Testis (tissue), 3 donors: Measurements from ENCODE around the gene POT1. TPM values are rescaled to one million over a fixed set of nuclear protein-coding genes. Genes with fewer than 3 reads are reported as not detected.

Experiments used
- DNase-seq: peaks from one replicate; pipeline ENCODE4 v3.0.0-alpha.2; 2019
- H3K27ac ChIP-seq, 2 donors: fragments of 200-600 bp; sonication (generic); one replicate each; pipeline ENCODE4 v1.5.1; 2019
- H3K27me3 ChIP-seq: fragments of 200-600 bp; sonication (generic); one replicate; pipeline ENCODE4 v1.5.1; 2019
- H3K36me3 ChIP-seq: fragments of 200-600 bp; sonication (generic); one replicate; pipeline ENCODE4 v1.5.1; 2017; ENCODE audit warnings: low read depth; ENCODE audit errors: missing control alignments
- H3K4me1 ChIP-seq: fragments of 200-600 bp; sonication (generic); one replicate; pipeline ENCODE4 v1.5.1; 2019
- H3K4me3 ChIP-seq, 2 donors: fragments of 200-600 bp; sonication (generic); one replicate each; pipeline ENCODE4 v1.5.1; 2017 to 2019
- H3K9me3 ChIP-seq: fragments of 200-600 bp; sonication (generic); one replicate; pipeline ENCODE4 v1.5.1; 2017
- POLR2A ChIP-seq: fragments of 450-650 bp; IDR thresholded peaks from one replicate; pipeline ENCODE4 v1.6.1; 2017; ENCODE audit warnings: antibody characterized with exemption, mild to moderate bottlenecking, moderate library complexity
- WGBS, 2 donors: methylation state at CpG; one replicate each; pipeline ENCODE4 v1.1.5; 2018; 5-methylcytosine and 5-hydroxymethylcytosine counted together
- intact Hi-C: fragments of 100-400 bp; cut with DNase I; formaldehyde crosslinking; loops from one replicate; pipeline ENCODE4 v1.15.1; 2023; ENCODE audit warnings: low total_unique reads
- polyA plus RNA-seq: library from polyadenylated mRNA; stranded (reverse); fragments of 350-450 nt; fragmentation: Illumina TruSeq; extraction: RNeasy Lipid Tissue Mini Kit (QIAGEN cat#74804); gene quantifications from one replicate; pipeline ENCODE4 v1.2.3, GENCODE V29; 2014; ENCODE audit warnings: low read depth, low replicate concordance; ENCODE audit not compliant: insufficient read depth
- total RNA-seq, 2 donors: library from RNA; depleted of rRNA; stranded (reverse); fragments of >200 nt; gene quantifications; one replicate each; pipeline ENCODE4 v1.2.3, GENCODE V29; 2016
- TF ChIP-seq, protein P1 (sequence below), 3 experiments: fragments of 450-650 bp in 2 of 3; fragments of 200-600 bp in 1 of 3; sonication (generic) in 1 of 3; IDR thresholded peaks; one replicate each; pipeline ENCODE4 v1.5.1; 2016 to 2019; ENCODE audit warnings: antibody characterized with exemption in 3 of 3, mild to moderate bottlenecking in 2 of 3, moderate library complexity in 1 of 3

Gene POT1
- total and polyA plus RNA-seq, 3 donors from 2014 or later: 28.9 to 64.3 (median 58.4) TPM

DNA sequence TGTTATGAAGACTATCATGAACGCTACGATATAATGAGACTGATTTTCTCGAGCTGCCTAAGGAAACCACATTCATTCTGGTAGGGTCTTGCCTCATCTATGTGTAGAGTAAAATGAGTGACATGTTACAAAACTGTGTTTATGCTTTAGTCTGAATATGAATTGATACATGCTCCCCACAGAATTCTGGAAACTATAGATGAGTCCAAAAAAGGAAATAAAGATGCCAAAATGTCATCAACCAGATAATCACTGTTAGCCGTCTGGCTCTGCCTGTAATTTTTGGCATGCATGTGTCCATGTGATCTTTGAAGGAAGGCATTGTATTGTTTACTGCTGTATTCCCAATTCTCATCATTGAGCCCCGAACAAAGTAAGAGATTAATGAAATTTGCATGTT is 121.4 kb downstream of the POT1 start:
- 84 to 85% methylated on average over 5 of the region's 5 CpGs for WGBS, 2 donors
- Histone ChIP-seq H3K4me3 (no peak overlapping the region), H3K9me3 (no peaks in the 10 kb centered on the region), H3K27me3 (no peaks in the 10 kb centered on the region), H3K4me1 (no peaks in the 10 kb centered on the region), H3K36me3 (no peaks in the 10 kb centered on the region), H3K27ac (no peak overlapping the region)
- DNase-seq: no peak
- intact Hi-C loops: no loop called here
- TF ChIP-seq, protein P1, sequence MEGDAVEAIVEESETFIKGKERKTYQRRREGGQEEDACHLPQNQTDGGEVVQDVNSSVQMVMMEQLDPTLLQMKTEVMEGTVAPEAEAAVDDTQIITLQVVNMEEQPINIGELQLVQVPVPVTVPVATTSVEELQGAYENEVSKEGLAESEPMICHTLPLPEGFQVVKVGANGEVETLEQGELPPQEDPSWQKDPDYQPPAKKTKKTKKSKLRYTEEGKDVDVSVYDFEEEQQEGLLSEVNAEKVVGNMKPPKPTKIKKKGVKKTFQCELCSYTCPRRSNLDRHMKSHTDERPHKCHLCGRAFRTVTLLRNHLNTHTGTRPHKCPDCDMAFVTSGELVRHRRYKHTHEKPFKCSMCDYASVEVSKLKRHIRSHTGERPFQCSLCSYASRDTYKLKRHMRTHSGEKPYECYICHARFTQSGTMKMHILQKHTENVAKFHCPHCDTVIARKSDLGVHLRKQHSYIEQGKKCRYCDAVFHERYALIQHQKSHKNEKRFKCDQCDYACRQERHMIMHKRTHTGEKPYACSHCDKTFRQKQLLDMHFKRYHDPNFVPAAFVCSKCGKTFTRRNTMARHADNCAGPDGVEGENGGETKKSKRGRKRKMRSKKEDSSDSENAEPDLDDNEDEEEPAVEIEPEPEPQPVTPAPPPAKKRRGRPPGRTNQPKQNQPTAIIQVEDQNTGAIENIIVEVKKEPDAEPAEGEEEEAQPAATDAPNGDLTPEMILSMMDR (IDR thresholded peaks at IDR 0.05): no peak

DNA sequence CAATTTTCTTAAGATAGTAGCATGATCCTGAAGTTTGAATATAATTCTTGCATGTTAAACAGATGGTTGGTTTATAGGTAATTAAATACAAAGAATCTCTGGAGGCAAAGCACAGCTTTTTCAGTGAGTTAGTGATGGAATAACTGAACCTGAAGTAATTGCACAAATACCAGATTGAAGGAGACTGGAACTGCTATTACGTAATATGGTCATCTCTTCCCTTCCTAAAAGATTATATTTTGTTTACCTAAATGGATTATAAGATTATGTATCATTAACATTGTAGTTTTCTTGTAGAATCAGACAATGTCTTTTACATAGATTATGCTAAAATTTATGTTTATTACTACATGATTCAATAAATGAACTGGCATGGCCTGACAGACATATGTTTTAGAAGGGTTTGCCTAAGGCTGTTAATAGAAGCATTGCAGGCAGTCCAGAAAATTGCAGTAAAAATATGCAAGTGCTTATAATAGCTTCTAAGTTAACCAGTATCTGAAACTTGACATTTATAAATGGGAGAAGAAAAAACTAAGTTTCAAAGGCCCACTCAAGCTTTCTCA is 128.2 kb downstream of the POT1 start:
- intact Hi-C loops: no loop called here

DNA sequence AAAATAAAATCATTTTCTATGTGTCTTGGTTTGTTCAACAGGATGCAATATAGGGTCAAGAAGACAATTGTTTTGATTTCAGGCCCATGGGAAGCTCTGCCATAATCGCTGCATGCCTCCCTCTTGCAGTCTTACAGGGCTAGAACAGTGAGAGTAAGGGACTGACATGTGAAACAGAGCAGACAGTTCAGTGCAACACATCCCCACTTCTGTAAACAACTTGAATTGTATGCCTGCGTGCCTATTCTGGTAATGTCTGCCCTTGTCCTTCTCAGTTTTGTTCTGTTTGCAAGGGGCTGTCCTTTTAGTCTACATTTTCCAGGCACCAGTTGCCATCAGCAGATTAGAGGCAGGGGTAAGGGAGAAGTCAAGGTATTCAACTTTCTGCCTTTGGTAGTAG is 129.2 kb downstream of the POT1 start:
- no peak for TF ChIP-seq POLR2A
- TF ChIP-seq, protein P1 (IDR thresholded peaks at IDR 0.05): no peak
- intact Hi-C loops: no loop called here
- no peaks in the 10 kb centered on the region for H3K4me1 ChIP-seq
- H3K27me3 ChIP-seq: no peaks in the 10 kb centered on the region
- 48 to 57% methylated on average over 2 of the region's 2 CpGs for WGBS, 2 donors
- no peak overlapping the region for H3K4me3 ChIP-seq
- no peaks in the 10 kb centered on the region for H3K36me3 ChIP-seq
- H3K27ac ChIP-seq: no peak overlapping the region
- DNase-seq: no peak
- H3K9me3 ChIP-seq: no peaks in the 10 kb centered on the region

More for the DNA sequence above, 128.2 kb downstream of the POT1 start:
- no peak for DNase-seq
- H3K27ac ChIP-seq: no peak overlapping the region
- H3K27me3 ChIP-seq: no peaks in the 10 kb centered on the region
- no peaks in the 10 kb centered on the region for H3K9me3 ChIP-seq
- no peaks in the 10 kb centered on the region for H3K36me3 ChIP-seq
- H3K4me3 ChIP-seq: no peak overlapping the region
- WGBS, 2 donors: 90 to 95% methylated on average over 1 of the region's 1 CpG
- no peak for TF ChIP-seq POLR2A
- TF ChIP-seq, protein P1 (IDR thresholded peaks at IDR 0.05): no peak
- no peaks in the 10 kb centered on the region for H3K4me1 ChIP-seq

DNA sequence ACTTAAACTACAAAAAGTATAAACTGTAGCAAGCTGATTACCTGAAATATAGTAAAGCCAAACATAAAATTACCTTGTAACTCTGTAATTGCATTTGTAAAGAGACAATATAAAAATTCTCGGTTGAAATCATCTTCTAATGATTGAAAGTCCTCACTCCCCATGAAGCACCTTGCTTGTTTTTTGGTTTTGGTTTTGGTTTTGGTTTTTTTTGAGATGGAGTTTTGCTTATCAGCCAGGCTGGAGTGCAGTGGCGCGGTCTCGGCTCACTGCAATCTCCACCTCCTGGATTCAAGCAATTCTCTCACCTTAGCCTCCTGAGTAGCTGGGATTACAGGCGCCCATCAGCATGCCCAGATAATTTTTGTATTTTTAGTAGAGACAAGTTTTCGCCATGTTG is 130.2 kb downstream of the POT1 start:
- Histone ChIP-seq H3K27me3 (no peaks in the 10 kb centered on the region), H3K27ac (no peak overlapping the region), H3K4me1 (no peaks in the 10 kb centered on the region), H3K4me3 (no peak overlapping the region), H3K36me3 (no peaks in the 10 kb centered on the region), H3K9me3 (no peaks in the 10 kb centered on the region)
- intact Hi-C loops: no loop called here
- DNase-seq: no peak
- TF ChIP-seq POLR2A: no peak
- TF ChIP-seq, protein P1 (IDR thresholded peaks at IDR 0.05): no peak
- 88 to 93% methylated on average over 6 of the region's 6 CpGs for WGBS, 2 donors

DNA sequence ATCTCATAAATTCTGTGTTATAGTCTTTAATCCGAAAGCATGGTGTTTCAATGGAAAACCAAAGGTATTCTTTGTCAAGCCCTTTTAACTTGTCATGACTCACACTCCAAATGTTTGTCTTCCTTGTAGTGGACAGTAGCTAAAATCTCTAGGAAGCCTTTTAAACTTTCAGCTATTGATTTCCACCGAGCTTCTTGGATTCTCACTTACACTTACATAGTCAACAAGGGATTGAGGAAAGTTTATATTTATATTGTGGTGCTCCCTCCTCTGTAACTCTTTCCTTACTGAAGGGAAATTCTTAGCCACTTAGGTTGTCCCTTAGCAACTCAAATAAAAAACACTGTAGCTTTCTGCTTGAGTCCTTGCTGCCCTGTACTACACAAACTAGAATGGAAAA is 132.9 kb downstream of the POT1 start:
- no peak overlapping the region for H3K27ac ChIP-seq
- no peak overlapping the region for H3K4me3 ChIP-seq
- H3K9me3 ChIP-seq: no peaks in the 10 kb centered on the region
- 80 to 88% methylated on average over 2 of the region's 2 CpGs for WGBS, 2 donors
- no peaks in the 10 kb centered on the region for H3K4me1 ChIP-seq
- intact Hi-C loops: no loop called here
- H3K27me3 ChIP-seq: no peaks in the 10 kb centered on the region
- TF ChIP-seq, protein P1 (IDR thresholded peaks at IDR 0.05): no peak
- no peak for TF ChIP-seq POLR2A
- H3K36me3 ChIP-seq: no peaks in the 10 kb centered on the region
- no peak for DNase-seq
